Activated effector memory CD4-positive, alpha-beta T cell treated with anti-CD3 and anti-CD28 coated beads, Interleukin-2, amount 50 U/mL, for 16 hours (primary cell): ENCODE measurements around the gene SLC2A6.

ENCODE experiments used
- DNase-seq: peaks from one replicate; pipeline ENCODE4 v3.0.0-alpha.2; 2020

The SLC2A6 gene, protein sequence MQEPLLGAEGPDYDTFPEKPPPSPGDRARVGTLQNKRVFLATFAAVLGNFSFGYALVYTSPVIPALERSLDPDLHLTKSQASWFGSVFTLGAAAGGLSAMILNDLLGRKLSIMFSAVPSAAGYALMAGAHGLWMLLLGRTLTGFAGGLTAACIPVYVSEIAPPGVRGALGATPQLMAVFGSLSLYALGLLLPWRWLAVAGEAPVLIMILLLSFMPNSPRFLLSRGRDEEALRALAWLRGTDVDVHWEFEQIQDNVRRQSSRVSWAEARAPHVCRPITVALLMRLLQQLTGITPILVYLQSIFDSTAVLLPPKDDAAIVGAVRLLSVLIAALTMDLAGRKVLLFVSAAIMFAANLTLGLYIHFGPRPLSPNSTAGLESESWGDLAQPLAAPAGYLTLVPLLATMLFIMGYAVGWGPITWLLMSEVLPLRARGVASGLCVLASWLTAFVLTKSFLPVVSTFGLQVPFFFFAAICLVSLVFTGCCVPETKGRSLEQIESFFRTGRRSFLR

DNA sequence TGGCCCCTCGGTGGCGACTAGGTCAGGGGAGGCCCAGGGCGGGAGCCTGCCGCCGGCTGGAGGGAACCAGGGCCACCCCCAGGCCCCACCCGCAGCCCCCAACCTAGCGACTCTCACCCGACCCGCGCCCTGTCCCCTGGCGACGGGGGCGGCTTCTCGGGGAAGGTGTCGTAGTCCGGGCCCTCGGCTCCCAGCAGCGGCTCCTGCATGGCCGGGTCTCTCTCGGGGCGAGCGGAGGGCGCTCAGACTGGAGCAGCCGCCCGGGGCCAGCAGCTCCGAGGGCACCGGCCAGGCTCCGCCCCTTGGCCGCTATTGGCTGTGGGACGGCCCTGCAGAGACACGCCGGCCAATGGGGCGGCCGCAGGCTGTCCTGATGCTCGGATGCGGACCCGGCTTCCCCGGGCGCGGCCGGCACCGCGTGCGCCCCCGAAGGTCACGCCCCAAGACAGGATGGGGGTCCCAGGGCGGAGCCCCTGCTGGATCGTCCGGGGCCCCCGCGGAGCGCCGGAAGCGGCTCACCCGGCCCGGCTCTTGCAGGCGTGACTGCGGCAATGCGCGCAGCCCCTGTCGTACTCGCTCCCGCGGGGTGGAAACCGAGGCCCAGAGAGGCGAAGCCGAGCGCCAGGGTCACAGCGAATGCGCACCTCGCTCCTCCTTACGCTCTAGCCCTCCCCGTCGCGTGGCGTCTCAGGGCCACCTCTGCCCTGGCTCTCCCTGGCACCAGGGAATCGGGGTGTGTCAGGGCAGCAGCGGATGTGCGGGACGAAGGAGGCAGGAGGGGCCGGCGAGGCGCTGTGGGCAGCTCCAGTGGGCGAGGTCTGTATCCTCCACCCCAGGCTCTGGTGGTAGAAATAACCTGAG lies at the start of gene SLC2A6:
TSS of gene SLC2A6 (minus strand) at position 249 of the 861 bp plus-strand sequence. CDS start at position 209, 40 bp downstream.
- peak; percentile 93 for DNase-seq

DNA sequence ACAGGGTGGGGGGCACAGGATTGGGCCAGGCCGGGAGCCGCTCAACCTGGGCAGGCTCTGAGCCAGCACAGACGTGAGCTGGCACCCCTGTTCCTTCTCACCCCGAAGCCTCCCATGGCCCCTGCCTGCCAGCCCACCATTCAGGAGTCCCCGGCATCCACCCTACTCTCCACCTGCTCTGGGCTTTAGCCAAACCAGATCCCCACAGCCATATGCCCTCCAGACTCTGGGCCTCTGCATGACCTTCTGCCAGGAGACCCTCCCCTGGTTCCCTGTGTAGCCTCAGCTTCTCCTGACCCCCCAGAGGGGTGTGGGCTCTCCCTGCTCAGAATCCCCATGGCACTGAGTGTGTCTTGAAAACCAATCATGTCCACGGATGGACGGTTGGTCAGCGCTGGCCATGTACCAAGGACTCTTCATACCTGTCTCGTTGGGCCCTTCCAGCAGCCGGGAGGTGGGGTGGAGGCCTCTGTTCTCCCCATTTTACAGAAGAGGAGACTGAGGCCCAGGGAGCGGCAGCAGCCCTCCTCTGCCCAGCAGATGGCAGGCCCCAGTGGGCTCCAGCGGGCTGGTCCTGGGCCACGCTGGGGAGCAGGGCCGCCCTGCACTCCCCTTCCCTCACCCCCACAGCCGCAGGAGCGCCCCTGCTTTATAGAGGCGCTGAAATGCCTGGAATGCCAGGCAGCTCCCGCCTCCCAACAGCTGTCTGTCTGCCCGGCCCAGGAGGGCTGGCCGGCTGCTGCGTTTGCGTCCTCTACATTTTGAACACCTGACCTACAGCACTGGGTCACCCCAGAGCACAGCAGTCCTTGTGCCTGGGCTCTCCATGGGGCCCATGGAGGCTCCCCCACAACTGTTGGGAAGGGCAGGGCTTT lies 49.3 kb upstream of the SLC2A6 start:
- DNase-seq, result no peak

DNA sequence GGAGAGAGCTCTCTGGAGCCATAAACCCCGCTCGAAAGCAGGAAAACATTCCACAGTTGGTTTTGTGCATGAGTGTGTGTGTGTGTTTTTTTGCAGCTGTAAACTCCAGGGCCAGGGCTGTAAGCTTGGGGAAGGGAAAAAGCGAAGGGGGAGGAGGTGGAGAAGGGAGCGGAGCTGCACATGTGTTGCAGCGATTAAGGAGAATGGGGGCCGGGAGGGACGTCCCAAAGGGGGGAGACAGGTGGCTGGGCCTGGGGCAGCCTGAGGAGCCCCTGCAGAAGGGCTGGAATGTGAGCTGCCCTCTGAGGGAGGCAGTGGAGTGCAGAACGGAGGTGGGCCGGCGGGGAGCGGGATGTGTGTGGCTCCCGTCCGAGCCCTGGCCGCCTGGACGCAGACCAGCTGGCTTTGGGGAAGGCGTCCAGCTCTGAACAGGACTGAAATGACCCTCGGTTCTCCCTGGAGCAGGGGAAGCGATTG lies 48.6 kb upstream of the SLC2A6 start:
- no peak for DNase-seq

DNA sequence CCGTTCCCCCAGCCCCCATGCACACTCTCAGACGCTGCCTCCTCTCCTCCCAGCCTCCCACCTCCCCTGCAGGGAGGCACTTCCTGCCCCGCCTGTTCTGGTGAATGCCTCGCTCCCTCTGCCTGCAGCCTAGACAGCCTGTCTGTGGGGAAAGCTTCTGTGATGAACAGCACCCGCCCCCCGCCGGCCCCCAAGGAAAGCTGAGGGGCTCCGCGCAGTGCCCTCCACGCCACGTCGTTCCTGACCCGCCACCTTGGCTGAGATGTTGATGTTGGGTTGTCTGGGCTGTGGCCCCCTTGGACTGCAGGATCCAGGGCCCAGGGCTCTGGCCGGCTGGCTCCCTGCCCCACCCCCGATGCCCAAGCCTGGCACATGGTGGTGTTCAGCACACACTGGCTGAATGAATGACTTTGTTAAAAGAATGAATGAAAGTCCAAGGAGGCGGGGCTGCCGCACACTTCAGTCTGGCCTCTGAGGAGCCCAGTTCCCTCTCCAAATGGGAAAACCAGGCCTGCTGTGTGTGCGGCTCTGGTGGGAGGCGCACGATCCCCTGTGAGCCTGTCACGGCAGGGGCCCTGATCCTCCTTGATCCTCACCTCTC lies 47.9 kb upstream of the SLC2A6 start:
- no peak for DNase-seq

DNA sequence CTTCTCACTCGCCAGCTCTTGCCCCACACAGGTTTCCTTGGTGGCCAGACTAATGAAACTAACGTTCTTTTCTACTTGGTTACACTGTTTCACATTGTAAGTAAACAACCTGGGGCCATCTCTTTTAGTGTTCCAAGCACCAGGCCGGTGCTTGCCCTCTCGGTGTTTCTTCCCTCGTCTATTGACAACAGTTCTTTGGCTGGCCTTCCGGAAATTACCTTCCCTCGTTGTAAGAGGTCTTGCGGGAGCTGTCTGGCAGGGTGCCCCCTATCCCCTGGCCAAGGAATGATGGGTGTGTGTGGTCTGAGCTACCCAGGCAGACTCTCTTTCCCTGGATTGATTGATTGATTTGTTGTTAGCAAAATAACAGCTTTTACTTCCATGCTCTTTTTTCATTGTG lies 46.8 kb upstream of the SLC2A6 start:
- DNase-seq, result no peak

DNA sequence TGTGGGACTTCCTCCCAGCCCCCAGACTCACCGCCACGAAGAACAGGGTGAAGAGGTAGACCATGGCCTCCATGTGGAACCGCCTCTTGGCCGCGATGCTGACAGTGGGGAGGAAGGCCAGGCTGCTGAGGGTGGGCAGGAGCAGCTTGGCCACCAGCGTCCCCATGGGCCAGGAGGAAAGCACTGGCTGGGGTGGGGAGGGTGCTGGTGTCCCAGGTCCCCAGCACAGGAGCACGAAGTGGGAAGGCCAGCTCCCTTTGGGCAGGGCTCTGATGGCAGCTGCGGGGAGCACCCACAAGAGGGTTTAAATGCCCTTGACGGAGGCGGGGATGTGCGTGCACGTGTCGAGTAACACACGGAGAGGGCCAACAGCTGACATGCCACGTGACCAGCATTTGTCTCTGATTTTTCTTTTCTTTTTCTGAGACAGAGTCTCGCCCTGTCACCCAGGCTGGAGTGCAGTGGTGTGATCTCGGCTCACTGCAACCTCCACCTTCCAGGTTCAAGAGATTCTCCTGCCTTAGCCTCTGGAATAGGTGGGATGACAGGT lies 45.9 kb upstream of the SLC2A6 start, which contains the start of gene MYMK:
TSS of gene MYMK (minus strand) at position 281 of the 550 bp plus-strand sequence. CDS start at position 166, 115 bp downstream.
- no peak for DNase-seq

DNA sequence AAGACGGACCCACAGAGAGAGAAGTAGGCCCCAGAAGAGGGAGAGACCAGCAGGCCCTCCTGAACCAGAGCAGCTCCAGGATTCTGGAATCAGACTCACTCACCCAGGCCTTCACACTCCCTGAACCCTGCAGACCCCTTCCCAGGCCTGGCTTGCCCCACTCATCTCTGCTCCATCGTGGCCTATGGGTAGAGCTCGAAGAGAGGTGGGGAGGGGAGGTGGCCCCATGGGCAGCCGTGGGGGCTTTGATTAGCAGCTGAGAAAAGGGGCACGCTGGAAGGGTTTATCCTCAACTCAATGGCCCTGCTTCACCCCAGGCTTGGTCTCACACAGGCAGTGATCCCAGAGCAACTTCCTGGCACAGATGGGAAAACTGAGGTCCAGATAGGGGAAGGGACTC lies 45.2 kb upstream of the SLC2A6 start:
- no peak for DNase-seq

GRCh38 chr9:133523106-133523505 lies 44.2 kb upstream of the SLC2A6 start:
- DNase-seq, result no peak

DNA sequence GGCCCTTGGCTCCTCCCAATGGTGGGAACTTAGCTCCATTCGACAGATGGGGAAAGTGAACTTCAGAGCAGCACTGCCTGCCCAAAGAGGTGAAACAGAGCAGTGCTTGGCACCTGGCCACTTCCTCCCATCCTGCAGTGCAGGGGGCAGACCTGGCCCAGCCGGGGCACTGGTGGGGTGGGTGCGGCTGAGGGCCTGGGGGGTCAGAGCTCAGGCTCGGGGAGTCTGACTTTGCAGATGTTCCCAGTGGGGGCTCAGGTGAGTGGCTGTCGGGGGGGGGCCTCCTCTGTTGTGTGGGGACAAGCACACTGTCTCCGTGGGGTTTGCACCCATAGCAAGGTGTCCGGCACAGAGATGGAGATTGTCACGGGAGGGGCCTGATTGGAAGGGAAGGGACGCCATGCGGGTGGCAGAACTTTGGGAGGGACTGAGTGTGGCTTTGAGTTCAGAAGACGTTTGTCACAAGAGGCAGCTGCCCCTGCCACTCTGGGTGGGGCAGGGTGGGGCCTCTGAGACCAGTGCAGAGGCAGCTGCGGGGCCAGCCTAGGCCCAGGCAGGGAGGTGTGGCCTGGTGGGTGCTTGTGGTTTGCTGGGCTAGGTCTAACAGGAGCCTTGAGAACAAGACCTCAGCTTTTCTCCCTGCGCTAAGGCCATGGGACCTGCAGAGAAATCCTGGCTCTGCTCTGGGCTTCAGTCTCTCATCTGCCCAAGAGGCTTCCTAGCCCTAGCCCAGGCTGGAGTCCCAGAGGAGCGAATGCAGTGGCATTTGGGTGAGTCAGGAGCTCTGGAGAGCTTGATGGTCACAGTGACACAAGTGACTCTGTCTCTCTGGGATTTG lies 43.4 kb upstream of the SLC2A6 start:
- no peak for DNase-seq

- no peak for DNase-seq
These were observed 42.5 kb upstream of the SLC2A6 start for GRCh38 chr9:133521122-133522072.

DNA sequence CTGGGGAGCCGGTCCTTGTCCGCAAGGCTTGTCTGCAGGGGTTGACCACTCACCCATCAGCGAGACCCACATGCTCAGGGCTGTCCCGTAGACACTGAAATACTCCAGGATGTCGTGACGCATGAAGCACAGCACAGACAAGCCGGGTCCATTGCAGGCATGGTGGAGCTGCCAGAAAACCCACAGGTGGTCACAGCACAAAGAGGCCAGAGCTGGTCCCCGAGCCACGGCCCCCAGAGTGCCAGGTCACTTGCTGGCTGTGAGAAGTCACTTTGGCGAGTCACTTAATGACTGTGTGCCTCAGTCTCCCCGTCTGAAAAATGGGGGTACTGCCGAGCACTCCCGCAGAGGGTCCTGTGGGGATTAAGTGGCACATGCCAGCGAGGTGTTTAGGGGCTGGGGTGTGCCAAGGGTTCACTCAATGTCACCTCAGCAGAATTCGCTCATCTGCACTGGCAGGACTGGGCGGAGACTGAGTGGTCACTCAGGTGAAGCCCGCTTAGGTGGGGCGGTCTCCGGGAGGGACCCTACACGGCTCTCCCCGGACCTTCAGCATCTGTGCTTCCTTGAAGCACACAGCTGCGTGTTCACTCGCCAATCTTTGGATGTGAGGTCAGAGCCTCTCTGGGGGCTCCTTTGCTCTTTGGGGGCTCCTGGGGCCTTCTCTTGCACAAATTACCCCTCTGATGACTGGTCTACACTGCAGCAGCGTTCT lies 41.4 kb upstream of the SLC2A6 start:
- DNase-seq, result no peak

GRCh38 chr9:133519693-133520092 lies 40.8 kb upstream of the SLC2A6 start:
- DNase-seq, result no peak

DNA sequence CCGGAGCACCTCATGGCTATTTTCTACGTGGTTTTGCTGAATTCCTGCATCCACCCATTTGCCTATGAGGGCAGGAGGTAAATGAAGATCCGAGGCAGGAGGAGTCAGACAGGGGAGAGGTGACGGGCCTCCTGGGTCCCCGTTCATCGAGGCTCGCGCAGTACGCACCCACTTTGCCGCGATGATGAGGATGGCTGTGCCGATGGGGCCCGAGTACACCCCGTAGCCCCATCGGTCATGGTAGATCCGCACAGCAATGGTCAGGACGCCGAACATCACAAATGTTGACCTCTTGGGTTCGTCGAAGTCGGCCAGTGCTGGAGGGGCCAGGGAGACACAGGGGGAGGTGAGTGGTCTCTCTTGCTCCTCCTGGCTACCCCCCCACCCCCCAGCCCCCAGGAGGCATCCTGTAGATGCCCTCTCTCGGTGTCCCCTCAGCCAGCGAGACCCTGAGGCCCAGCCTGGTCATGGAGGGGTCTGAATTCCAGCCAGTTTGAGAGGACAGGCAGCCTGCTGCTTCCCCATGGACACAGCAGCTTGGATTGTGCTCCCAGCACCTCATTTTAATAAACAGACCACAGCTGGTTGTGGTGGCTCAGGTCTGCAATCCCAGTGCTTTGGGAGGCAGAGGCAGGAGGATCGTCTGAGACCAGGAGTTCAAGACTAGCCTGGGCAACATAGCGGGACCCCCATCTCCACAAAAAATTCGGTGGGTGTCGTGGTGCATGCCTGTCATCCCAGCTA lies 40.0 kb upstream of the SLC2A6 start:
- DNase-seq, result no peak

DNA sequence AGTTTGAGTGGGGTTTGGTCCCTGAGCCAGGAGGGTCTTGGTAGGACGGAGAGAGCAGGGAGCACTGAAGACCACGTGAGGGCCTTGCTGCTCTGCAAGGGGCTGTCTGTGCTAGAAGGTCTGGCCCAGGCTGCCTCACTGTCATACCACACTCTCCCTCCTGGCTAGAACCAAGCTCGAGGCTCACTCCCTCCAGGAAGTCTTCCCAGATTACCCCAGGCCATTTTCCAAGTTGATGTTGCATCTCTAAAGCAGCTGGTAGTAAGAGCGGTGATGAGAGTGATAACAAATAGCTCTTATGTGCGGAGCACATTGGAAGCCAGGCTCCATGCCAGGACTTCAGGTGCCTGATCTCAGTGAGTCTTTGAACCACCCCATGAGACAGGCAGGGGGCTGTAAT lies 39.3 kb upstream of the SLC2A6 start:
- no peak for DNase-seq

DNA sequence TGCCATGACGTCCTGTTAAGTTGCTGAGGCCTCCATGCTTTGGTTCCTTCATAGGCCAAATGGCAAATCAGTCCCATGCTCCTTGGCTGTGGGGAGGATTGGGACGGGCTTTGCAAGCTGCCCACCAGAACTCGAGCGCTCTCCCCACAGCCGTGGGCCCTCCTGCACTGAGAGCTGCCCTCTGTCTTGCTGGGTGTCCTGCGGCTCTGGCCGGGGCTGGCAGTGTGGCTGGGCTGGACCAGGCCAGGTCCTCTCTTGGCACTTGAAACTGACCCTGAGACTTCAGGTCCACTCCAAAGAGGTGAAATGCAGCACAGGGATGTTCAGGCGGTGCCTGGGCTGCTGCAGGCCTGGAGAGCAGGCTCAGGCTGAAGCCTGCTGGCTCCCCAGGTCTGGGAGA lies 38.8 kb upstream of the SLC2A6 start:
- no peak for DNase-seq

DNA sequence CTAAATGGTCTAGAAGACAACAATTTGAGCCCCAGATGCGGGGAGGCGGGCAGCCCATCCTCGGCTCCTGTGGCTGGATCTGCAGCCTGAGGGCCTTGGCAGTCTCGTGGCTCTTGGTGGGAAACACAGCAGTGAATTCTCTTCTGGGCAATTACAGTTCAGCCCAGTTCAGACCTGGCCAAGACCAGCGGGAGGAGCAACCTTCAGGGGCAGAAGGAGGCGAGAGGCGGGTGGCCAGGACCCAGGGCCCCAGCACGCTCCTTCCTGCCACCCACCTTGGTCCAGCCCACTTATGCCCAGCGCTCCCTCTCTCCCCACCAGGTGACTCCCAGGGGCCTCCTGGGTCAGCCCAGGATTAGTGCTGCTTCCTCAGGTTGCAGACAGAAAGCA lies 38.1 kb upstream of the SLC2A6 start:
- no peak for DNase-seq

- no peak for DNase-seq
These were observed 37.5 kb upstream of the SLC2A6 start for GRCh38 chr9:133516256-133516960.
